Choroid plexus epithelial cell (primary cell): Measurements from ENCODE around the gene MTRR.

ENCODE experiments used
- DNase-seq: peaks from one replicate; pipeline ENCODE4 v3.0.0-alpha.2; 2010; ENCODE audit warnings: low read depth
- H3K4me3 ChIP-seq: 2 replicates; pipeline ENCODE4 v1.5.1; 2011; ENCODE audit warnings: low read depth, mild to moderate bottlenecking, control low read depth, low read length, moderate library complexity
- TF ChIP-seq, protein P1 (sequence below): conservative IDR thresholded peaks from 2 replicates; pipeline ENCODE4 v1.5.1; 2011; ENCODE audit warnings: low read depth, mild to moderate bottlenecking, control low read depth, inconsistent platforms, low read length, moderate library complexity

MTRR gene

DNA sequence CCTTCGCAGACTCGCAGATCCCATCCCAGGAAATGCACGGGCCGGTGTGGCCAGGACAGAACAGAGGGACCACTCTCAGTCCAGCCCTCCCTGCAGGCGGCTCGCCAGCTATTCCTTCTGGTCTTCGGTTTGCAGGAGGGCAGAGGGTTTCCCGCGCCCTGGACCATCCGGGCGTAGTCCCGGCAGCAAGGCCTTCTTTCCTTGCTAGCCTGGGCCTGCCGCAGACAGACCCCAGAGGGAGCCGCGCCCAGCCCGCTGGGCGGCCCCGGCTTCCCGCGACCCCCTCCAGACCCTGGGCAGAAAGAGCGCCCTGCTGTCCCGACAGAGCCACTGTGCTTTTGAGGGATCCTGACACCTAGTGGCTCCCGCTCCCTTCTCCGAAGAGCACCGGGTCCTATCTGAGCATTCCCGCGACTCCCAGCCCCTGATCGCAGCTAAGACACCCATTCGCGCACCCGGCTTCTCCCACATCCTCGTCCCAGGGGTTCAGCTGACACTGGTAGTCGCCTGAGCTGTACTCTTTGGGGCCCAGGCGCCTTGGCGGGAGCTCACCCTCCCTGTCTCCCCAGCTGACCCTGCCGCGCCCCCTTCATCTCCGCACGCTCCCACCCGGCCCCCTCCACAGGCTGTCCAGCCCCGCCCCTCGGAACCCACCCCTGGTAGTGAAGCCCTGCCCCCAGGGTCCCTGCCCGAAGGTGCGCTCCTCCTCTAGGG is 19.1 kb upstream of the MTRR start:
- peak overlapping the region; percentile 44 for H3K4me3 ChIP-seq
- no peak for DNase-seq
- TF ChIP-seq, protein P1, sequence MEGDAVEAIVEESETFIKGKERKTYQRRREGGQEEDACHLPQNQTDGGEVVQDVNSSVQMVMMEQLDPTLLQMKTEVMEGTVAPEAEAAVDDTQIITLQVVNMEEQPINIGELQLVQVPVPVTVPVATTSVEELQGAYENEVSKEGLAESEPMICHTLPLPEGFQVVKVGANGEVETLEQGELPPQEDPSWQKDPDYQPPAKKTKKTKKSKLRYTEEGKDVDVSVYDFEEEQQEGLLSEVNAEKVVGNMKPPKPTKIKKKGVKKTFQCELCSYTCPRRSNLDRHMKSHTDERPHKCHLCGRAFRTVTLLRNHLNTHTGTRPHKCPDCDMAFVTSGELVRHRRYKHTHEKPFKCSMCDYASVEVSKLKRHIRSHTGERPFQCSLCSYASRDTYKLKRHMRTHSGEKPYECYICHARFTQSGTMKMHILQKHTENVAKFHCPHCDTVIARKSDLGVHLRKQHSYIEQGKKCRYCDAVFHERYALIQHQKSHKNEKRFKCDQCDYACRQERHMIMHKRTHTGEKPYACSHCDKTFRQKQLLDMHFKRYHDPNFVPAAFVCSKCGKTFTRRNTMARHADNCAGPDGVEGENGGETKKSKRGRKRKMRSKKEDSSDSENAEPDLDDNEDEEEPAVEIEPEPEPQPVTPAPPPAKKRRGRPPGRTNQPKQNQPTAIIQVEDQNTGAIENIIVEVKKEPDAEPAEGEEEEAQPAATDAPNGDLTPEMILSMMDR = peak; percentile 29

DNA sequence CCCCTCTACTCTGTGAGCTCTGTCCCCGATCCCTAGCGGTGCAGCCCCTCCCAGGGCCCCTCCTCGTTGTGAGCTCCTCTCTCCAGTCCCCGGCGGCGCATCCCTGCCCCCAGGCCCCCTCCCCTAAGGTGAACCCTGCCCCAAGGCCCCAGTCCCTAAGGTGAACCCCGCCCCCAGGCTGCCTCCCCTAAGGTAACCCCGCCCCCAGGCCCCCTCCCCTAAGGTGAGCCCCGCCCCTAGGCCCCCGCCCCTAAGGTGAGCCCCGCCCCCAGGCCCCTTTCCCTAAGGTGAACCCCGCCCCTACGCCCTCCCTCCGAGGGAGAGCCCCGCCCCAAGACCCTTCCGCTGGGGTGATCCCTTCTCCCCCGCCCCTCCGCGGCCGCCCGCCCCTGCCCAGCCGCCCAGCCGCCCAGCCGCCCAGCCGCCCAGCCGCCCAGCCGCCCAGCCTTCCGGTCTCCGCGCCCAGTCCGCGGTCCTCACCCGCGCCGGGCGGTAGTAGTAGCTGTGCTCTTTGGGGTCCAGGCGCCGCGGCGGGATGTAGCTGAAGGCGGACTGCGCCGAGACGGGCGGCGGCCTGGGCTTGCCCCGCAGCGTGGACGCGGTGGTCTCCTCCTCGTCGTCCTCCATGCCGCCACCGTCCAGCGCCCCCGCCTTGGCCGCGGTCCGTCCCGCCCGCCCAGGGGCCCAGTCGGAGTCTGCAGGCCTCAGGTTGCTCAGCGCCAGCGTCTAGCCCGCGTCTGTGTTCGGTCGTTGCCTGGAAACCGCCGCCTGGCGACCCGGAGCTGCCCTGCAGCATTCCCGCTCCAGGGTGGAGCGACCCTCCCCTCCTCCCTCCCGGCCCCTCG is 18.3 kb upstream of the MTRR start, which contains the start of gene CFAP90:
Gene CFAP90 (minus strand): TSS at position 739 of the 845 bp plus-strand sequence. CDS start 112 bp downstream, at position 627.
- peak within 1 kb of the TSS; percentile 65 for H3K4me3 ChIP-seq
- TF ChIP-seq, protein P1 = peak; percentile 63
- DNase-seq = peak; percentile 66

DNA sequence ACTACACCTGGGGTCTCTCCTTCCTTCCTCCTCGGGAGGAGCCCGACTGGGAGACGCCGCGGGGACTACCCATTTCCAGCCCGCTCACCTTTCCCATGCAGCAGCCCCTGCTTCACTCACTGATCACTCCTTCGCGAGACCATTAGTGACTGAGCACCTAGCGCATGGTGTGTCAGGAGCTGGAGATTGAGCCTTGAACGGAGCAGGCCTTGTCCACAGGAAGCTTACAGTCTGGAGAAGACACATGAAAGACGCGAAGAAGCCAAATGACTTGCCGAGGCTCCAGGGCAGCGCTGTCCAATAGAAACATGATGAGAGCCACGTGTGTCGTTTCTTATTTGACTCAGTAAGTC is 17.7 kb upstream of the MTRR start:
- TF ChIP-seq, protein P1 = no peak
- no peak for DNase-seq
- peak overlapping the region; percentile 65 for H3K4me3 ChIP-seq

DNA sequence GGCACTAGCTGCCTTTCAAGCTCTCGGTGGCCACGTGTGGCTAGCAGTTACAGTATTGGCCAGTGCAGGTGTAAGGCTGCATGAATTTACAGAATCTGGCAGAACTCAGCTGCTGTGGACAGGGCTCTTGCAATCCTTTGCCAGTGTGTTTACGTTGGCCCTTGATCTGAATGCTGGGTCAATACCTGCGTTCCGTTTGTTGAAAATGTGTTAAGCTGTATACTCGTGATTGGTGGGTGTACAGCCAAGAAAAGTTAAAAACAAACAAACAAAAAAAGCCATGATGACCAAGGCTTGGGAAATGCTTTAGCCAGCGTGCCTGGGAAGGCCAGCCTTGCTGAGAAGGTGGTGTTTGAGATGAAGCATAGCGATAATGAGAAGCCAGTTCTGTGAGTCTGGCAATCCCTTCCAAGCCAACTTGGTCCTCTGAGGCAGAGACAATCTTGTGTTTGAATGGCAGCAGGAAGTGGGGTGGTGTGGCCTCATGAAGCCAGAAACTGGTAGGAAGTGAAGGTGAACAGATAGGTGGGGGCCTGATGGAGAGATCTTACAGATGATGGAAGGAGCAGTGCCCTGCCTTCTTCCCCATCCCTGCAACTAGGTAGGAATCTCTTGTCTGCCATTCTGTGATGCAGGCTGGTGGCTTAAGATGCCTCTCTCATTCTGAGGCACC is 17.2 kb upstream of the MTRR start:
- TF ChIP-seq, protein P1 = no peak
- no peak overlapping the region for H3K4me3 ChIP-seq
- DNase-seq = no peak

DNA sequence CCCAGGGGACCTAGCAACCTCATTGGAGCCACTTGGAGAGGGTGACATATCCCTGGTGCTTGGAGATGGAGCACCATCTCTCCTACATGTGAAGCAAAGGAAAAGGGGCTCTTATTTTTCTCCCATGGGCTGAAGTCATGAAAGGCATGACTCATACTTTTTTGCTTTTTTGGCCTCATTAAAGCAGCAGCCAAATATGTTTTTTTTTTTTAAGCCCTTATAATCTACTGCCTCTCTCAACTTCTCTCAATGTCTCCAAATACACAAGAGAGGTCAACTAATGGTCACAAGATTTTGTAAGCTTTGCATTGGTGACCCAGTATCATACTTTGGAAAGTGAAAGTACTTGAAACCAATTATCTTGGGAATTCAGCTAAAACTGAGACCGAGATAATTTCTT is 16.4 kb upstream of the MTRR start:
- peak; percentile 66 for DNase-seq
- H3K4me3 ChIP-seq = no peak overlapping the region
- TF ChIP-seq, protein P1 = no peak

DNA sequence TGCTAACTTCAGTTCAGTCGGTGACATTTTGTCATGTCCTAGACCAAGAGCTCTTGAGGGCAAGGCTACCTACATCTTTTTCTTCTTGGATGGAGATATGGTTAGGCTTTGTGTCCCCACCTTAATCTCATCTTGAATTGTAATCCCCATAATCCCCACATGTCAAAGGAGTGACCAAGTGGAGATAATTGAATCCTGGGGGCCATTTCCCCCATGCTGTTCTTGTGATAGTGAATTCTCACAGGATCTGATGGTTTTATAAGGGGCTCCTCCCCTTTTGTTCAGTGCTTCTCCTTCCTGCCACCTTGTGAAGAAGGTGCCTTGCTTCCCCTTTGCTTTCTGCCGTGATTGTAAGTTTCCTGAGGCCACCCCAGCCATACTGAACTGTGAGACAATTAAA is 16.0 kb upstream of the MTRR start:
- no peak for DNase-seq
- TF ChIP-seq, protein P1 = no peak

More for the DNA sequence above, 16.0 kb upstream of the MTRR start:
- no peak overlapping the region for H3K4me3 ChIP-seq
